HG03342 (cell line): ENCODE measurements around the gene PDRG1.

Source experiments
- ATAC-seq: cut with Tn5 transposase; IDR thresholded peaks from one replicate; pipeline ENCODE4 v1.9.1; 2021; ENCODE audit warnings: mild to moderate bottlenecking, moderate library complexity; ENCODE audit not compliant: unreplicated experiment

The PDRG1 gene

DNA sequence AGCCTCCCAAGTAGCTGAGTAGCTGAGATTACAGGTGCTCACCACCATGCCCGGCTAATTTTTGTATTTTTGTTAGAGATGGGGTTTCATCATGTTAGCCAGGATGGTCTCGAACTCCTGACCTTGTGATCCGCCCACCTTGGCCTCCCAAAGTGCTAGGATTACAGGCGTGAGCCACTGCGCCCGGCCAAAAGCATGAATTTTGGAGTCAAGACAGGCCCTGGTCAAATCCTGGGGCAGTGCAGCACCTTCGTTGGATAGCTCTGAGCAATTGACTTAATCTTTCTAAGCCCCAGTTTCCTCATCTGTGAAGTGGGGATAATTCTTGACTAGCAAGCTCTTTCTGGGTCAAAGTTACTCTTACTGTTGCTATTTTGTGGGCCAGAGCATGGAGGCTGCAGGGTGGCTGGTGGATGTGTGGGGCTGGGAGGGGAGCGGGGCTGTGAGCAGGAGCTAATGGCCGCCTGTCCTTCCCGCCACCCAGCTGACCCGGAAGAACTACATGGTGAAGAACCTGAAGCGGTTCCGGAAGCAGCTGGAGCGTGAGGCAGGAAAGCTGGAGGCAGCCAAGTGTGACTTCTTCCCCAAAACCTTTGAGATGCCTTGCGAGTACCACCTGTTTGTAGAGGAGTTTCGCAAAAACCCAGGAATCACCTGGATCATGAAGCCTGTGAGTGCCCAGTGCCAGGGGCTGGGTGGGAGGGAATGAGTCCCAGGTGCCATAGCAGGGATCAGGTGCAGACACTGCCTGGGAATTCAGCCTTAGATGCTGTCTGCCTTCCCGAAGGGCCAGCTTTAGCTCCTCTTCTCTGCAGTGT is 42.4 kb downstream of the PDRG1 start:
- no peak for ATAC-seq

DNA sequence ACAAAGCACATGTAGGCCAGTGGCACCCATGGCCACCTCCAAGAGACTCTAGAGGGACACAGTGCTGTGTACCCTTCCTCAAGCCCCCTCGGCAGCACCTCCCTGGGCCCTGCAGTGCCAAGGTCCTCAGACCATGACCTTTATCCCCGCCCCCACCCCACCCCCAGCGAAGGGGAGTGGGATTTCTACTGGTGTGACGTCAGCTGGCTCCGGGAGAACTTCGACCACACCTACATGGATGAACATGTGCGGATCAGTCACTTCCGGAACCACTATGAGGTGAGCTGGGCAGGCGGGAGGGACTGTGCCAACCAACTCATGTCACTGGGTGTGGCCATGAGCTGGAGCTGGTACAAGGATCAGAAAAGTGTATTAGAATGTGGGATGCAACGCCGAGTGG is 43.4 kb downstream of the PDRG1 start:
- ATAC-seq, result no peak

DNA sequence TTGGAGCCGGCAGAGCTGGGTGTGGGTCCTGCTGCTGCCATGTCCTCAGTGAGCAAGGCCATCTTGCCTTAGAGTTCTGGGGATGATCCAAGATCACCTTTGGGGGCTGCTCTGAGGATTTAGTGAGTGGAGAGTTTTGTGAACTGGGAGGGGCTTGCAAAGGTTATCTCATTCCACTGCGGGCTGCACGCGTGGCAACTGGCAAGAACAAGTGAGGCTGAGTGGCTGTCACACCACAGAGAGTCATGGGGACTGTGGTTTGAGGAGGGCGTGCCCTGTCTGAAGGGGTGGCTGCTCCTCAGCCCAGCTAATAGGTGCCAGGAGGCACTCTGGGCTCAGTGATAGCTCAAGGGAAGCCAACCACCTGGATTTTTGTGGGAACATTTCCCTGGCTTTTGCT is 43.8 kb downstream of the PDRG1 start:
- no peak for ATAC-seq

DNA sequence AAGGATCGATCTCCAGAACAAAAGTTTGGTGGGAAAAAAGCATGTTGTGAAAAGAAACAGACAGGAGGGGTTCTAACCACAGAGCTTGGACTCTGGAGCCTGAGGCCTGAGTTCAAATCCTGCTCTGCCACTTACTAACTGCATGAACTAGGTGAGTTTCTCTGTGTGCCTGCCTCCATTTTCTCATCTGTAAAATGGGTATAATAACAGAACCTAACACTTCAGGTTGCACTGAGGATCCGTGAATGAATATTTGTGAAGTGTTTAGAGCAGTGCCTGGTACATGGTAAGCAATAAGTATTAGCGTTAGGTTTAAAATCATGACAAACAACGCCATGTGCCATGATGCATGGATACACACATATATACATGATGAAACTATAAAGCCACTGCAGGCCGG is 44.8 kb downstream of the PDRG1 start:
- ATAC-seq, result no peak

GRCh38 chr20:31906001-31906400 is 45.8 kb downstream of the PDRG1 start:
- ATAC-seq, result no peak

- no peak for ATAC-seq
Measured at GRCh38 chr20:31903627-31904386, 48.0 kb downstream of the PDRG1 start.

GRCh38 chr20:31901615-31902014 is 50.2 kb downstream of the PDRG1 start:
- ATAC-seq, result no peak

DNA sequence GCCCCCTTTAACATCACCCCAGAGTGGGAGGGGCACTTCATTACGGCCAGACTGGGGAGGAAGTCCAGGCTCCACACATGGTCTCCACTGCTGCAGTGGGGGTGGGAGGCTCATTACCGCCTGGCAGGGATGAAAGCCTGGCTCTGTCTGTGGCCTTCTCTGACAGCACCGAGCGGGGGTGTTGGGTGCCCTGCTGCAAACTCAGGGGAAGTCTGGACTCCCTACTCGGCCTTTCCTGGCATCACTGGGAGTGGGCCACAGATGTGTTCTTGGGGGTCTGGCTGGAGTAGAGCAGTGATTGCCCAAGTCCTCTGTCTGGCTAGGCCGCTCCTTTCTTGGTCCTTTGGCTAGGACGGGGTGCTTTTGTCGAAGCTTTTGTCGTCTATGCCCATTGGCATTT is 54.3 kb downstream of the PDRG1 start:
- ATAC-seq, result no peak

DNA sequence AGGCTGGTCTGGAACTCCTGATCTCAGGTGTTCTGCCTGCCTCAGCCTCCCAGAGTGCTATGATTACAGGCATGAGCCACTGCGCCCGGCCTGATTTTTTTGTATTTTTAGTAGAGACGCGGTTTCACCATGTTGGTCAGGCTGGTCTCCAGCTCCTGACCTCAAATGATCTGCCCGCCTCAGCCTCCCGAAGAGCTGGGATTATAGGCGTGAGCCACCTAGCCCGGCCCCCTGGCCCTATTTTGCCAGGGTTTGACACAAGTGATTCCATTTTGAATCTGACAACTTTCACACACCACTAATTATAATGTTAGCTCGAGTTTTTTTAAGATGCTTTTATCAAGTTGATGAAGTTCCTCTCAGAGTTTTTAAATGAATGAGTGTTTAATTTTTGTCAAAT is 55.8 kb downstream of the PDRG1 start:
- ATAC-seq, result no peak

- peak; percentile 99 for ATAC-seq
Measured at GRCh38 chr20:31894980-31895675, 56.7 kb downstream of the PDRG1 start.
